NCI-H2196 treated with DMSO at 0.1 percent for 48 hours (cell line): ENCODE data around the gene FEZ2.

Experiments used
- DNase-seq: peaks from one replicate; lab custom pipeline; 2025; ENCODE audit not compliant: unreplicated experiment; lab: John Stamatoyannopoulos, UW

The FEZ2 gene

DNA sequence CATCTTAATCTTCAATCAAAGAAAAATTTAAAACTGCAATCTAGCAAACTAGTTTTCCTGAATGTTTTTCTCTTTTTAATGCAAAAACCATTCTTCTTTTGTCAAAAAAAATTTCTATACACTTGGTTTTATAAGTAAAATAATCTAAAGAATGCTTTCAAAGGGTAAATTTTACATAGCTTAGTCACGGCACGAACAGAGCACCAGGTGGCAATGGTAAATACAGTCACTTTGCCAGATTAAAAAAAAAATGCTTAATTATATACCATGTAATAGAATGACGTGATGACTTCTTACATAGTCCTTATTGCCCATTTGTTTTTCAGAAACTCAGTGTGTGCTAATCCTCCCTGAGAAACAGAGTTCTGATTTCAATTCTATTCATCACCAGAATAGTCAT lies 10.4 kb downstream of the FEZ2 start:
- no peak for DNase-seq

DNA sequence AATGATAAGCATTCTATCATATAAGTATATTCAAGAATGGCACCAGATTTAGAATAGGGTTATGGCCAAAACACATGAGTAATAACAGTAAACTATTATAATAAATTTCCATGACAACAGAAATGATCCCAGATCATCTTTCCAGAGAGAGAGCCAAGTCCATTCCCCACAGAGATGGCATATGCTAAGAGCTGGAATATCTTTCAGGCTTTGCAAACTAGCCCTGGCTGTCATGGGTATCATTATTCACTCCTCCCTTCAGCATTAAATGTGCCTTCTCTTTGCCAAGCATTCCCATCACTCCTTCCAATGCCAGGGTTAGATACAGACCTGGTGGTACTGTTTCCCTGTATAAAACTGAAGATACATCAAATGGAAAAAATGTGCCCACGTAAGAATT lies 10.9 kb downstream of the FEZ2 start:
- DNase-seq: no peak

DNA sequence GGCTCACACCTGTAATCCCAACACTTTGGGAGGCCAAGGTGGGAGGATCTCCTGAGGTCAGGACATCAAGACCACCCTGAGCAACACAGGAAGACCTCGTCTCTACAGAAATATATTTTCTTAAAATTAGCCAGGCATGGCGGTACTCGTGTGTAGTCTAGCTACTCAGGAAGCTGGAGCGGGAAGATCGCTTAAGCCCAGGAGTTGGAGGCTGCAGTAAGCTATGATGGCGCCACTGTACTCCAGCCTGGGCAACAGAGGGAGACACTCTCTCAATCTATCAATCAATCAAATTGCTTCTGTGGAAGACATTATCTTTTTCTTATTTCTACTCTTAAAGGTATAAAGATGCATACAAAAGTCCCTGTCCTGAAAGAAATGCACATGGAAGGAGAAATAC lies 11.3 kb downstream of the FEZ2 start:
- DNase-seq: no peak

DNA sequence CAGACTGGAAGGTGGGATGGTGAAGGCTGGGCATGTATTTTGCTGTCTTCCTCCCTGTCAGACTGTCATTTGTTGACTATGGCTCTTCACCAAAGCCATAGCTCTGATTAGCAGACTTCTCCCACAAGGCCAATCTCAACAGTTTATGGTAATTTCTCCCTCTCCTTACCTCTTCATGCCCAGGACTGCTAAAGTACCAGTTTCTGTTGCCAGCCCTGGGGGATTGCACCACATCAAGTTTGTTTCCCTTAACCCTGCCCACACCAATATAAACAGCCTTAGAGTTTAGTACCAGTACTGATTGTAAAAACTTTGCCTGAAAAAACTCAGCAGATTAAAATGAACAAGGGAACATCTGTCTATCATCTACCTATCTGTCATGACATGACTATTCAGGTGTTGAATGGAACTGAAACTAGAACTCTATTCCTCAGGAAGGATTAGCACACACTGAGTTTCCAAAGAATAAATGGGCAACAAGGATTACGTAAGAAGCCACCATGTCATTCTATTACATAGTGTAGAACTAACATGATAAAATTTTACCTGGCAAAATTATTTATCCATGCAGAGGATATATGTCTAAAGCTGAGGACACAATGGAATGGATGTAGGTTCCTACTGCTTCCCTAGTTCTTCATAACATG lies 13.7 kb downstream of the FEZ2 start:
- no peak for DNase-seq

DNA sequence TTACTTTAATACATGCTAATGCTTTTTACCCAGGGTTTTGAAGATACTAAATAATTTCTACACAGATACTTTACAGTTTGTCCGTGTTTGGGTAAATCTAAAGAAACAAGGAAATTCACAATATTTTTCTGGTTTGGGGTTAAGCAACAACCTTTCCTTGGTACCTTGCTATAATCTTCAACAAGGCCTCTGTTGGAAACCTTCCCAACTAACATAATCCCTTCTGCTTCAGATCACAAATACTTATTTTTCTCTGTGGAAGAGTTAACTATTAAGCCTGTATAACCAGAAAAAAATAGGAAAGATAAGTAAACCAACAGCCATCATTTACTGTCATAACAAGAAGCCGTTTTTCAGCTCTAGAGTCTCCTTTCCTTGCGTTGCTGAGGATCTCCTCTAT lies 15.0 kb downstream of the FEZ2 start:
- DNase-seq: no peak

DNA sequence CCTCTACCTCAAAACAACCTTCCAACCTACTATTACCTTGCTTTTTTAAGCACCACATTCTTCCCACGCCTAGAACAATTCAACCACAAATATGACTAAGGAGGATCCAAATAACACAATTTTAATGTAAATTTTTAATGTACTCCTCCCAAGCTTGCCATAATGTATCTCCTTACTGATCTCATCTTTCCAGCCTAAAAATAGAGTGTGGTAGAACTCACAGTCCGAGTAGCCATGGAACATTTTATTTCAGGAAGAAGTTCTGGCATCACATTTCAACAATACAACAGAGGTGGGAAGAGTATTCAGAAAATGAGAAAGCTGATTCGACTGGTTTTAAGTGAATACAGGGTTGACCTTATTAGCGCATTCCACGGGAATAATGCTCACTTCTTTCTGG lies 15.4 kb downstream of the FEZ2 start:
- DNase-seq: no peak

DNA sequence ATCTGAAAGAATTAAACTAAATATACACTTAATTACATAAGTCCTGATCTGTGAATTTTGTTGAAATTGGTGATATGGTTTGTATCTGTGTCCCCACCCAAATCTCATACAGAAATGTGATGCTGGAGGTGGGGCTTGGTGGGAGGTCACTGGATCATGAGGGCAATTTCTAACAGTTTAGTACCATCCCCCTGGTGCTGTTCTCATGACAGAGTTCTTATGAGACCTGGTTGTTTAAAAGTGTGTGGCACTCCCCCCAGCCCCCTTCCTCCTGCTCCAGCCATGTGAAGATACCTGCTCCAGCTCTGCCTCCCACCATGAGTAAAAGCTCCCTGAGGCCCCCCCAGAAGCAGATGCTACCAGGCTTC lies 18.7 kb downstream of the FEZ2 start:
- DNase-seq: no peak

DNA sequence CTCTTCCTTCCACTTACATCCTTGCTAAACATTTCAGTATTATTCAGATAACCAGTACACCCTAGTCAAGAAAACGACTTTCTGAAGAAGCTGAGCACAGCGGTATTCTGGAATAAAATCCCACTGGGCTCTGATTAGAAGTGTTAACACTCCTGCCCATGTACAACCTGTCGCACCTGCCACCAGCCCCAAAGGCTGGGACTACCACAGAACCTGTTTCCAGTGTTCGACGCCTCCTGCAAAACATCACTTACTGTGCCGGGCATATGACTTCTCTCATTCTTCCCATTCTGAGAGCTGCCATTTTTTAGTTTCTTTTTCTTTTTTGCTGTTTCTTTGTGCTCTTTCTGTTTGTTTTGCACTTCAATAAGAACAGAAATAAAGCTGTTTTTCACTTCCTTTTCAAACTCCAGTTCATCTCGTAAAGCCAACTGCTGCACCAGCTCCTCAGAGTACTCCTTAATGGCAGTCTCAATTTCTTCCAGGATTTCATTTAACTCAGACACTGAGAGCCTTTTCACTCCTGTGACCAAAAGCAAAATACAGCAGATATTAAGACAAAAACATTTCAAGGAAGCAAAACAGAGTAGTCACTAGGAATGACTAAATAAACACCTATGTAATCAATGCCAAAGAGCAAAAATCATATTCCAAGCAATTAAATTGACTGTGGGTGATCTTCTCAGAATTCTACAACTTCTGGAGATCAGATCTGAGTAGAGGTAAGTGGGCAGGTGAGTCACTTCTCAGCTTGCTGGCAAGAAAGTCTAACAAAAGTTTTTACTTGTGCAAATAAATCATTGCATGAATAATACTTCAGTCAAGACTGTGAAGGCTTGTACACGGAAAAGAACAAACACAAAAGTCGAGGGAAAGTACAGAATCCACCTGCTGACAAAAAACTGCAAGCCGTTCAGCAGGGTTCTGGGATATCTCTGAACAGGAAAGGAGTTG lies 19.3 kb downstream of the FEZ2 start:
- no peak for DNase-seq

DNA sequence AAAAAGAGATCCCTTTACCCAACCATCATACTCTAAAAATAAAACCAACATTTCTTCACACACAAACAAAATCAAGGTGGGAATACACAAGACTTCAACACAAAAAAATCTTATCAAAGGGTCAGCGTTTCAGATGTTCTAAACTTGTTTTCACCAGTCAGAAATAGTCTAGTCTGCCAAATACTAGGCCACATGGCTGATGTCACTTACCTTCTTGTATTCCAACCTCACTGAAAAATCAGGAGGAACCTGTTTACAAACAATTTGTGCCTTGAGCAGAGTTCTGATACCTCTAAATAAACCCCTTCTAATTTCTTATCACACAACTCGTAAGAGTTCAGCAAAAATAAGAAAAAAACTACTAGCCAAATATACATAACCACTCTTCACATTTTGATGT lies 20.1 kb downstream of the FEZ2 start:
- no peak for DNase-seq

DNA sequence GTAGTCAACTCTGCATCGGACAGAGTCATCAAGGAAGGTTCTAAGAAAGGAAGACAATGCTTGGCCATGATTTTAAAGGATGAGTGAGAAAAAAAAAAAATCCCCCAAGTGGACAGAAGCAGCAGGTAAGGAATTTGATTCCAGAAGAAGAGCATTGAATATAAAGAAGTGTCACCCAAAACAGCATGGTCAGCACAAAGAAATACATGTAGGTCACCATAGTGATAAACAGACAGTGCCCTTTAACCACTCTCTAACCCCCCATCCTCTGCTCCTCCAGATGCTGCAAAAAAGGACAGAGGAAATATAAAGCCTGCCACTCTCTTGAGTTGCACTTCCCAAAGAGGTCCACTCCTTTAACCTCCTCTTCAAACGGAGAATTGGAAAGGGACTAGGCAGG lies 23.4 kb downstream of the FEZ2 start:
- DNase-seq: no peak

DNA sequence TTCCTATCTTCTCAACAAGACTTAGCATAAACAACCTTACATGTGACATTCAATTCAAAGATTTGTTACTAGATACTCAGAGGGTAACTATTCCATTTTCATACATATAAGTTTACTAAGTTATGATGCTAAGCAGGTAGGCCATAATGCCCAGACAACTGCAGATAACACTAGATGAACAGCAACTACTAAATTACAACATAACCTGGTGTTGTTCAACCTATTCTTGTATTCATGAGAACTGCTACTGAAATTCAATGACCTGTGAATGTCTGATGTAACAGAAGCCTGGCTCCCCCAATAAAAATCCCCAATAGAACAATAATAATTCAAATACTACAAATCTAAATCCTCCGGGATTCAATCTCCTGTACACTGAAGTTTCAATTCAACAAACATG lies 24.8 kb downstream of the FEZ2 start:
- no peak for DNase-seq

DNA sequence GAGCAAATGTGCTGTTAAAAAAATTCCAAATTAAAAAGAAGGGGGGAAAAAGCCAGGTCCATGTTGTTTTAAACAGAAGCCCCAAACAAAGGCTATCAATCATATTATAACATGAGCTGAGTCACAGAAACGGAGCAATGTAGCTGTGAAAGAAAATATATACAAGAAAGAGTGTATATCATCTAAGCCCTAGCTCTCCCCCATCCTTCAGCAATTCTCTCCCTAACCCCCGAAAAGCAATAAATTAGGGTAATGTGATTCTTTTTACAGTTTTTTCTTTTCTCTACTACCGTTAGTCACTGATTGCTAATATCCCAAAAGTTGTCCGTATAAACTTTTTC lies 25.3 kb downstream of the FEZ2 start:
- no peak for DNase-seq

DNA sequence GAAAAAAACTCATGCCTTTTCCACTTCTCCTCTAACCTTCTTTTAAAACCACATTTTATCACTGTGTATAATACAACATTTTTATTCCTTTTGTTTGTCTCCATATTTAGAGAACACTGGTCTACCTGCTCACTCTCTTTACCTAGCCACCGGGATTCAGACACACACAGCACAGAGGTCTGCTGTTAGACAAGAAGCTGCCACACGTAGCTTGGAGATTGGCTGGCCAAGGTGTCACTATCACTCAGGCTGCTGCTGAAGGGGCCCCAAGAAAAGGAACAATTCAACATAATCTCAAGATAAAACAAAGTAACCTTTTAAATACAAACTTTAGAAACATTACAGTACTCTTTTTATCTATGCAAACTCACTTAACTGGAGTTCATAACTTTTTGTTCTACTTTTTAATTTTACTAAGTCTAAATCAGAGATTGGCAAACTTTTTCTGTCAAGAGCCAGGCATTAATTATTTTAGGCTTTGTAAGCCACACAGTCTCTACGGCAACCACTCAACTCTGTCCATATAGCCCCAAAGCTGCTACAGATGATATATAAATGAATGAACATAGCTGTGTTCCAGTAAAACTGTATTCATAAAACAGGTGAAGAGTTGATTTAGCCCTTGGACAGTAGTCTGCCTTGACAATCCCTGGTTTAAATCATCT lies 25.8 kb downstream of the FEZ2 start:
- no peak for DNase-seq

DNA sequence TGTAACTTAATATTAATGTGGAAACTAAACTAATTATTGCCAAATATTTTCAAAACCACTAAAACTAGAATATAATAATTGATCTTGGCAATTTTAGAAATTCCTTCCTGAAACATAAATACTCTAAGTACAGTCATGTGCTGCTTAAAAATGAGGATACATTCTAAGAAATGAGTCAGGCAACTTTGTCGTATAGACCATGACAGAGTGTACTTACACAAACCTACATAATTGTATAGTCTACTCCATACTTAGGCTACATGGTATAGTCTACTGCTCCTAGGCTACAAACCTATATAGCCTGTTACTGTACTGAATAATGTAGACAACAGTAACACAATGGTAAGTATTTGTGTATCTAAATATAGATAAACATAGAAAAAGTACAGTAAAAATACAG lies 27.6 kb downstream of the FEZ2 start:
- no peak for DNase-seq

DNA sequence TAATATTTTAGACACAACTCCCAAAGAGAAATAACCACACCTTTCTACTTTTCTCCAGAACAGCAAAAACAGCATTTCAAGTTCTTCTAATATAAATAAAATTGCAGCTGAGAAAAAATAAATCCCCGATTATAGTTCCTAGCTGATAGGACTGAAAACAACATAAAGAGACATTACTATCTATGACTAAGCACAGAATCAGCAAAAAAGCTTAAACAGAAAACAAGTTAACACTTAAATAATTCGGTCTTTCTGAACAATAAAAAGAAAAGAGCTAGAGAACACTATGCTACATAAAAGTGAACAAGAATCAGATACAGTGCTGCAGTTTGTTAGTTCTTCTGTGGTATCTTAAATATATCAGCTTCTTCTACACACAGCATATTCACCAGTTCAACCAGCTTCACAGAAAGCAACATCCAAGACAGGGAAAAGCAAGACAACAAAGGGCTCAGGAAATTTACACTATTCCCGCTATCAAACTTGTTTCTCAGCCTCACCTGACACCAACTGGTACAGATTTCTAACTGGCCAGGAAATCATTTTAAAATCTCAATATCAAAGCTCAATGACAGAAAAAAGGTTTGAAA lies 28.6 kb downstream of the FEZ2 start:
- no peak for DNase-seq

DNA sequence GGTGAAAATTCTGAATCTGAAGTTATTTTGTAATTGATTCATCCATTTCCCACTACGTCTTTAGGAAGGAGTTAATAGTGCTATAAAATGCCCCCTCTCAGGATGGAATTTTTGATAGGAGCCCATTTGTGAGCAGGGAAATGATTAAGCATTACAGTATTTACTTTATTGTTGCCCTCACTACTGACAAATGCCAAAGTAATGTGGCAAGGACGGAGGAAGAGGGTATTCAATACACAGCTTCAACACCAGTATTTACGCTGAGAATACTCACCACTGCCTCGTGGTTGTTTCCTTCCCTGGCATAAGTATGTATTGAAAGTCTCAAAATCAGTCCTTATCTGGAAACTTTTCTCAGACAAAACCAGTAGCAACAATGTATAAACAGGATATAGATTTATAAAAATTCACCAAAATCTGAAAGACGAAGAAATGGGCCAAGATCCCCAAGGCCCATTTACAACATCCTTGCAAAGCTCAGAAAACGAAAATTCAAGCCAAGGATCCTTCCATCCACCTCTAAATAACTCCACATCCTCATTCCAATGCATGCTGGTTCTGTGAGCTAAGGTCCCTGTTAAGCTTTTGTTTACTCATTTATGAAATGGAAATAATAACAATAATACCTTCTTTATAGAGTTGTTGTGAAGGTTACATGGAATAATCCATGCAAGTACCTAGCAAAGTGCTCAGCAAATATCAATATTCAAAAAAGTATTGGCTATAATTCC lies 29.3 kb downstream of the FEZ2 start:
- DNase-seq: no peak

DNA sequence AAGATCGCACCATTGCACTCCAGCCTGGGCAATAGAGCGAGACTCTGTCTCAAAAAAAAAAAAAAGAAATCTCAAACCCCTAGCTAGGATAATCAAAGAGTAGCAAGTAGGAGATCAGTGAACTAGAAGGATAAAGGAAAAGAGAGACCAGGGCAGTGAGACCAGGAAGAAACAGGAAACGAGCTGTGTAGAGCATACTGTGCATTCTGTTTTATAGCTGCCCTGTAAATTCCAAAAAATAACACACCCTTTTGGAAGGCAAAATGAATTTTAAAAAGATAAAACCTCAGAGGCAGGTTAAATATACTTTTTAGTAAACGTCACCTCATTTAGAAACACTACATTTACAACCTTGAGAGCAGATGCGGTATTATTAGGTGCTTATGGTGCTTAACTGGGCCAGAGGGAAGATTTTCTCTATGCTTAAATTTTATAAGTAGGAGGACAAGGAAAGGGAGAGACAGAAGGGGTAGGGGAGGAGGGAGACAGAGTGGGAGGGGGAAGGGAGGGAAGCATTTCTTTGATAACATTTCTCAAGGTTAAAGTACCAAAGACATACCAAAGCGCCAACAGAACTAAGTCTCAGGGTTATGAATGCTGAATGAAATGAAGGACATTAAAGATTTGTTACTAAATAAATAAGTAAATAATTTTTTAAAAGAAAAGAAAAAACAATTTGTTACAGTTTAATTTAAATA lies 30.1 kb downstream of the FEZ2 start:
- no peak for DNase-seq

DNA sequence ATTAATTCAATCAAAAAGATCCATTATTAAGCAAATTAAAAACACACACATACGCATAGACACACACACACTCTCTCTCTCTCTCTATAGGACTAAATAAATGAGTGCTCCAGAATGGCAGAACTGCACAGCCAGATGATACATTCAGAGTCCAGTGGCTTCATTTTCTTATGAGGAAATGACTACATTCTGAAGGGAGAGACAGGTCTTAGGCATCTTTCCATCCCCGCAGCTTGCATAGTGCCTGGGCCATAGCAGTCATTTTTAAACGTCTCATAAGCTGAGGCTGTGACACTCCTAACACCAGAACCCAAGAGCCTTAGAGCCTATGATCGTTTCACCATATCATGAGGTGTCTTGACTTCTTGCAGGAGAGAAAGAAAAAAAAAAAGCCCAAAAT lies 31.1 kb downstream of the FEZ2 start:
- no peak for DNase-seq

DNA sequence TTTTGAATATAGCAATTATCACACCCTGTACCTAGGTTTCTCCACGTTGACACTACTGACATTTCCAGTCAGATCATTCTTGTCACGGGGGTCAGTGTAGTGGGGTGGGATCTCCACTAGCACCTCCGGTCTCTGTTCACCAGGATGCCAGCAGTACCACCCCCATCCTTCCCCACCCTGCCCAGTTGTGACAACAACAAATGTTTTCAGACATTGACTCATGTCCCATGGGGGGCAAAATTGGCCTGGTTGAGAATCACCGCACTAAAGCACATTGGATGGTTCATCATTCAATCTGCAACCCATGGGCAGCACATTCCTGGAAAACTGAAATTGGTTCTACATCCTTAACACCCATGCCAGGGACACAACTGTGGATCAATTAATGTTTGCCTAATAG lies 32.3 kb downstream of the FEZ2 start:
- DNase-seq: no peak

DNA sequence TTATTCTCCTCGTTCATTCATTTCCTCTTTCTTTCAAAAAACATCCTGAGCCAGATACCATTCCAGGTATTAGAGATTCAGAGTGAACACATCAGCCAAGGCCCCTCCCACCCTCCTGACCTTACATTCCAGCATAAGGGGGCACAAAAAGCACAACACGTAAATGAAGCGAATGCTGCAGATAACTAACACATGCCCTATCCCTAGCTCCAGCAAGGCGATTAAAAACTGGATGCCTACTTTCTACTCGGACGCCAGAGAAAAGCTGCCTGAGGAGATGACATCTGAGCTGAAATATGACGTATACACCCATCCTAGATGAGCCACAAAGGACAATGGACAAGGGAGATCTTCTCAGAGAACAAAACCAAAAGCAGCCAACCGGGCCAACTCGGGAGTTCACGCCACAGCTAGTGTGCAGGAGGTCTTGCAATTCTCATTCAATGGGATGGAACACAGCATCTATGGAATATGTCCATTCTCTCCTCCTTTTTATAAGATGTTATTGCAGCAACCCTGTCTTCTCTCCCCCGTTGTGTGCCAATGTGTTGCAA lies 33.5 kb downstream of the FEZ2 start:
- DNase-seq: no peak
